ENCODE measurements around the gene GOLGA6L1. TPM values are rescaled to one million over a fixed set of nuclear protein-coding genes. Genes with fewer than 3 reads are reported as not detected.
"Not testable (repeated sequence)": the region's sequence is repeated elsewhere in the genome, so short reads cannot be mapped to it uniquely, and the experiment has no call there.

The GOLGA6L1 gene
- total RNA-seq, 1 experiment from 2014 or later = not detected

DNA sequence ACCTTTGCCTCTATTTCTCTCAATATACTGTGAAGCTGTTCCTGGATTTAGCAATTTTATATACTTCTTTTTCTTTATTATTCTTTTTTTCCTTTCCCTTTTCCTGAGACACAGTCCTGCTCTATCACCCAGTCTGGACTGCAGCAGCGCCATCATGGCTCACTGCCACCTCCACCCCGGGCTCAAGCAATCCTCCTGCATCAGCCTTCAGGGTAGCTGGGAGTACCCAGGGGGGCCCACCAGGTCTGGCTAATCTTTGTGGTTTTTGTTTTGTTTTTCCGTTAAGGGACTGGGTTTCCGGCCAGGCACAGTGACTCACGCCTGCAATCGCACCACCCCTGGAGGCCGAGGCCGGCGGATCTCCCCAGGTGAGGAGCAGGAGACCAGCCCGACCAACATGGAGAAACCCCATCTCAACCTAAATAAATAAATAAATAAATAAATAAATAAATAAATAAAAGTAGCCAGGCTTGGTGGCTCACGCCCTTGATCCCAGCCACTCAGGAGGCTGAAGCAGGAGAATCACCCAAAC is 38.1 kb upstream of the GOLGA6L1 start:
- H3K4me1 ChIP-seq; BruUV-seq (replicated peaks); H3K36me3 Mint-ChIP-seq (ENCODE audit: insufficient read depth, unreplicated experiment); H3K27me3 ChIP-seq (replicated peaks; ENCODE audit: control insufficient read depth, insufficient read depth, low read length); H3K4me1 Mint-ChIP-seq (ENCODE audit: low read depth, unreplicated experiment); DNase-seq; H3K36me3 ChIP-seq (ENCODE audit: control insufficient read depth, insufficient read depth, low read length); H3K9me3 Mint-ChIP-seq (ENCODE audit: unreplicated experiment); CTCF ChIA-PET; H3K9me3 ChIP-seq; H3K4me3 ChIP-seq (ENCODE audit: low read depth, low read length); H3K4me3 Mint-ChIP-seq (ENCODE audit: unreplicated experiment); POLR2A ChIA-PET; intact Hi-C loops (cut with micrococcal nuclease; ENCODE audit: unreplicated experiment); H3K27ac Mint-ChIP-seq (ENCODE audit: unreplicated experiment); H3K27me3 Mint-ChIP-seq (ENCODE audit: insufficient read depth, unreplicated experiment): not testable (repeated sequence)

DNA sequence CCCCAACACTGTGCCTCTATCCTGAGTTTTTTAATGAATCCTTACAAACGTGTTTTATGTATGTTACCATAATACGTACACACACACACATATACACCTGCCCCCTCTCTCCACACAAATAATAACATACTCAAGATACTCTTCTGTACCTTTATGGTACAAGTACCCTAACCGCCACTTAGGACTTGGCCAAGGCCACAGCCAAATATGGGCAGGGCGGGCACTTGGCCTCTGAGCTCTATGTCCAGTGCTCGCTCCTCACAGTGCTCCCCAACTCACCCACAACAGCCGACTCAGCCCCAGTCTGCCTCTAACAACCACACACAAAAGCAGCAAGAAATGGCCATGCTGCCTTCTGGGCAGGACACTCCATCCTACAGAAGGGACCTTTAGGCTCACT is 3.8 kb downstream of the GOLGA6L1 start:
- CTCF ChIA-PET; H3K27ac Mint-ChIP-seq (ENCODE audit: unreplicated experiment); POLR2A ChIA-PET; H3K4me3 Mint-ChIP-seq (ENCODE audit: unreplicated experiment); H3K9me3 Mint-ChIP-seq (ENCODE audit: unreplicated experiment); DNase-seq; intact Hi-C loops (cut with micrococcal nuclease; ENCODE audit: unreplicated experiment); H3K4me3 ChIP-seq (ENCODE audit: low read depth, low read length); H3K4me1 Mint-ChIP-seq (ENCODE audit: low read depth, unreplicated experiment); BruUV-seq (replicated peaks); H3K4me1 ChIP-seq; H3K27me3 Mint-ChIP-seq (ENCODE audit: insufficient read depth, unreplicated experiment); H3K36me3 ChIP-seq (ENCODE audit: control insufficient read depth, insufficient read depth, low read length); H3K27me3 ChIP-seq (replicated peaks; ENCODE audit: control insufficient read depth, insufficient read depth, low read length); H3K9me3 ChIP-seq; H3K36me3 Mint-ChIP-seq (ENCODE audit: insufficient read depth, unreplicated experiment): not testable (repeated sequence)

DNA sequence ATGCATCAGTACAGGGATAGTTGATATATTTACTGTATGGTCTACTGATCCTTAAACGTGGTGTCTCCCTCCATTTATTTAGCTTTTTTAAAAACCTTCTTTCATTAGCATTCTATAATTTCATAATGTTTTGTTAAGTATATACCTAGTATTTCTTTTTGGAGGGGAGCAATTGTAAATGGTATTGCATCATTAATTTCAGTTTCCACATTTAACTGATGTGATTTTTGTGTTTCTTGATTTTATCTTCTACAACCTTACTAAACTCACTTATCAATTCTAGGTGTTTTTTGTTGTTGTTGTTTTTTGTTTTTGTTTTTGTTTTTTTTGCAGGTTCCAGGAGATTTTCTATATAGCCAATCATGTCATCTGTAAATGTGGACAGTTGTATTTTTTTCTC is 18.4 kb downstream of the GOLGA6L1 start:
- intact Hi-C loops (cut with micrococcal nuclease; ENCODE audit: unreplicated experiment) = no loop called here

GRCh38 chr15:23095796-23096195 is 40.8 kb downstream of the GOLGA6L1 start:
- Mint-ChIP-seq H3K27ac (ENCODE audit: unreplicated experiment) (no peak overlapping the region), H3K4me1 (ENCODE audit: low read depth, unreplicated experiment) (peaks cover 1% of the 10 kb centered on the region), H3K9me3 (ENCODE audit: unreplicated experiment) (no peaks in the 10 kb centered on the region), H3K27me3 (ENCODE audit: insufficient read depth, unreplicated experiment) (no peaks in the 10 kb centered on the region), H3K4me3 (ENCODE audit: unreplicated experiment) (no peak overlapping the region), H3K36me3 (ENCODE audit: insufficient read depth, unreplicated experiment) (no peaks in the 10 kb centered on the region)
- Histone ChIP-seq H3K27me3 (replicated peaks; ENCODE audit: control insufficient read depth, insufficient read depth, low read length) (no peaks in the 10 kb centered on the region), H3K36me3 (ENCODE audit: control insufficient read depth, insufficient read depth, low read length) (no peaks in the 10 kb centered on the region), H3K9me3 (no peaks in the 10 kb centered on the region), H3K4me3 (ENCODE audit: low read depth, low read length) (no peak overlapping the region), H3K4me1 (no peaks in the 10 kb centered on the region)
- no peak for DNase-seq
- intact Hi-C loops (cut with micrococcal nuclease; ENCODE audit: unreplicated experiment) = no loop called here
- ChIA-PET POLR2A (no interaction called here), CTCF (no interaction called here)
- TF ChIP-seq, protein P1, sequence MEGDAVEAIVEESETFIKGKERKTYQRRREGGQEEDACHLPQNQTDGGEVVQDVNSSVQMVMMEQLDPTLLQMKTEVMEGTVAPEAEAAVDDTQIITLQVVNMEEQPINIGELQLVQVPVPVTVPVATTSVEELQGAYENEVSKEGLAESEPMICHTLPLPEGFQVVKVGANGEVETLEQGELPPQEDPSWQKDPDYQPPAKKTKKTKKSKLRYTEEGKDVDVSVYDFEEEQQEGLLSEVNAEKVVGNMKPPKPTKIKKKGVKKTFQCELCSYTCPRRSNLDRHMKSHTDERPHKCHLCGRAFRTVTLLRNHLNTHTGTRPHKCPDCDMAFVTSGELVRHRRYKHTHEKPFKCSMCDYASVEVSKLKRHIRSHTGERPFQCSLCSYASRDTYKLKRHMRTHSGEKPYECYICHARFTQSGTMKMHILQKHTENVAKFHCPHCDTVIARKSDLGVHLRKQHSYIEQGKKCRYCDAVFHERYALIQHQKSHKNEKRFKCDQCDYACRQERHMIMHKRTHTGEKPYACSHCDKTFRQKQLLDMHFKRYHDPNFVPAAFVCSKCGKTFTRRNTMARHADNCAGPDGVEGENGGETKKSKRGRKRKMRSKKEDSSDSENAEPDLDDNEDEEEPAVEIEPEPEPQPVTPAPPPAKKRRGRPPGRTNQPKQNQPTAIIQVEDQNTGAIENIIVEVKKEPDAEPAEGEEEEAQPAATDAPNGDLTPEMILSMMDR (IDR thresholded peaks at IDR 0.05; ENCODE audit: insufficient read depth in 1 of 2, low read depth in 1 of 2, low read length in 1 of 2, severe bottlenecking in 1 of 2, unreplicated experiment in 1 of 2) = no peak
- no TSS peak for BruUV-seq (replicated peaks)

More for the DNA sequence above, 18.4 kb downstream of the GOLGA6L1 start:
- Mint-ChIP-seq H3K27me3 (ENCODE audit: insufficient read depth, unreplicated experiment) (peaks cover 10% of the 10 kb centered on the region), H3K4me1 (ENCODE audit: low read depth, unreplicated experiment) (no peaks in the 10 kb centered on the region), H3K4me3 (ENCODE audit: unreplicated experiment) (no peak overlapping the region), H3K36me3 (ENCODE audit: insufficient read depth, unreplicated experiment) (no peaks in the 10 kb centered on the region), H3K27ac (ENCODE audit: unreplicated experiment) (no peak overlapping the region), H3K9me3 (ENCODE audit: unreplicated experiment) (no peaks in the 10 kb centered on the region)
- H3K36me3 ChIP-seq (ENCODE audit: control insufficient read depth, insufficient read depth, low read length) = no peaks in the 10 kb centered on the region
- POLR2A ChIA-PET = no interaction called here
- H3K9me3 ChIP-seq = no peaks in the 10 kb centered on the region
- DNase-seq = no peak
- no peaks in the 10 kb centered on the region for H3K27me3 ChIP-seq (replicated peaks; ENCODE audit: control insufficient read depth, insufficient read depth, low read length)
- CTCF ChIA-PET = no interaction called here
- H3K4me3 ChIP-seq (ENCODE audit: low read depth, low read length) = no peak overlapping the region
- no peaks in the 10 kb centered on the region for H3K4me1 ChIP-seq
- BruUV-seq (replicated peaks) = no TSS peak
- TF ChIP-seq, protein P1 (IDR thresholded peaks at IDR 0.05; ENCODE audit: insufficient read depth in 1 of 2, low read depth in 1 of 2, low read length in 1 of 2, severe bottlenecking in 1 of 2, unreplicated experiment in 1 of 2) = no peak
